Fibroblast of lung (primary cell): Measurements from ENCODE around the gene MAP3K3. TPM values are rescaled to one million over a fixed set of nuclear protein-coding genes. Genes with fewer than 3 reads are reported as not detected.

Experiments used
- DNase-seq, 2 donors: peaks; one replicate each; pipeline versions ENCODE4 v3.0.0 to v3.0.0-alpha.2; 2010; ENCODE audit warnings: low read depth in 2 of 2
- H2AFZ ChIP-seq: 2 replicates; pipeline ENCODE4 v1.5.1; 2012; ENCODE audit warnings: low read length, control low read depth, inconsistent platforms
- H3K27ac ChIP-seq: 2 replicates; pipeline ENCODE4 v1.5.1; 2011; ENCODE audit warnings: low read length, control low read depth; ENCODE audit not compliant: insufficient read depth
- H3K27me3 ChIP-seq: 2 replicates; pipeline ENCODE4 v1.5.1; 2011; ENCODE audit warnings: mild to moderate bottlenecking, low read length; ENCODE audit not compliant: control insufficient read depth, insufficient read depth
- H3K36me3 ChIP-seq: 2 replicates; pipeline ENCODE4 v1.5.1; 2011; ENCODE audit warnings: low read length; ENCODE audit not compliant: control insufficient read depth, insufficient read depth
- H3K4me1 ChIP-seq: 2 replicates; pipeline ENCODE4 v1.5.1; 2011; ENCODE audit warnings: low read length; ENCODE audit not compliant: control insufficient read depth, insufficient read depth; ENCODE audit errors: extremely low read depth
- H3K4me2 ChIP-seq: 2 replicates; pipeline ENCODE4 v1.5.1; 2011; ENCODE audit warnings: low read length, control low read depth; ENCODE audit not compliant: insufficient read depth; ENCODE audit errors: extremely low read depth
- H3K4me3 ChIP-seq, 4 experiments: fragments of 200-600 bp in 1 of 4; sonication (generic) in 1 of 4; replicated peaks in 1 of 4; 2 replicates each; pipeline ENCODE4 v1.5.1; 2011 to 2016; ENCODE audit warnings: low read length in 4 of 4, low read depth in 3 of 4, mild to moderate bottlenecking in 3 of 4, control low read depth in 2 of 4, inconsistent platforms in 1 of 4, mixed read lengths in 1 of 4; ENCODE audit not compliant: insufficient read depth in 1 of 4; ENCODE audit errors: control extremely low read depth in 1 of 4
- H3K79me2 ChIP-seq: 2 replicates; pipeline ENCODE4 v1.5.1; 2012; ENCODE audit warnings: mild to moderate bottlenecking, low read length, inconsistent platforms; ENCODE audit not compliant: control insufficient read depth, insufficient read depth
- H3K9ac ChIP-seq: 2 replicates; pipeline ENCODE4 v1.5.1; 2011; ENCODE audit warnings: mild to moderate bottlenecking, low read length, control low read depth; ENCODE audit not compliant: insufficient read depth
- H3K9me3 ChIP-seq: 2 replicates; pipeline ENCODE4 v1.5.1; 2012; ENCODE audit warnings: low read depth, low read length; ENCODE audit not compliant: control insufficient read depth, insufficient read depth
- H4K20me1 ChIP-seq: 2 replicates; pipeline ENCODE4 v1.5.1; 2011; ENCODE audit warnings: low read length; ENCODE audit not compliant: control insufficient read depth, insufficient read depth; ENCODE audit errors: extremely low read depth
- CTCF ChIP-seq, 2 donors: IDR thresholded peaks in 1 of 2; conservative IDR thresholded peaks in 1 of 2; 1 replicate in 1 of 2; 2 replicates in 1 of 2; pipeline ENCODE4 v1.5.1; 2011 to 2012; ENCODE audit warnings: low read length in 2 of 2, control low read depth in 1 of 2, inconsistent platforms in 1 of 2, low read depth in 1 of 2, mild to moderate bottlenecking in 1 of 2
- EZH2 ChIP-seq: IDR thresholded peaks from 2 replicates; pipeline ENCODE4 v1.5.1; 2012; ENCODE audit warnings: low read length, control low read depth, mild to moderate bottlenecking; ENCODE audit errors: missing control alignments
- polyA plus RNA-seq, 2 donors: library from polyadenylated mRNA; depleted of rRNA in 1 of 2; stranded (reverse) in 1 of 2; unstranded in 1 of 2; fragments of >200 nt; gene quantifications; 2 replicates each; pipeline ENCODE4 v1.2.1, GENCODE V29; 2011 to 2012; ENCODE audit warnings: missing spikeins in 1 of 2
- total RNA-seq: library from RNA; depleted of rRNA; stranded (reverse); fragments of >200 nt; gene quantifications from 2 replicates; pipeline ENCODE4 v1.2.1, GENCODE V29; 2014

MAP3K3 gene
- total and polyA plus RNA-seq, 2 donors (not counting 1 experiment from before 2014, with no cell fraction given): 13.8 to 32.0 TPM

GRCh38 chr17:63588797-63589196 is 33.4 kb upstream of the MAP3K3 start:
- Histone ChIP-seq H3K79me2 (no peaks in the 10 kb centered on the region), H4K20me1 (no peaks in the 10 kb centered on the region)
- TF ChIP-seq CTCF (conservative IDR thresholded peaks at IDR 0.05 in 1 of 2, IDR thresholded peaks at IDR 0.05 in 1 of 2; ENCODE audit: low read depth in 1 of 2, low read length in 2 of 2) (no peak), EZH2 (no peak)

DNA sequence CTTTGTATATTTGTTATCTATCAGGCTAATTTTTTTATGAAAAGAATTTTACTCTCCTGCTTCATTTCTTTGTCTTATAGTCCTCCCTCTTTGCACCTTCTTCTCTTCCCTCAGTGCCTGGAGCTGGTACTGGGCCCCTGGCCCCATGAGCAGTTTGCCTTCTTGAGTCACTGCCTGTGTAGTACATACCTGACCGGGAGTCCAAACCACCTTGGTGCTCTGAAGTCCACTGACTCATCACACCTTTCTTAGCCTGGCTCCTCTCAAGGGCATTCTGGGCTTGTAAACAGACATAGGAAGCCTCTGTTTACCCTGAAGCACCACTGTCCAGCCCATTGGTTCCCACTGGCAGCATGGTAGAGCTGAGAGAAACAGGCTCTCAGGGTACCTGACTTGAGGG is 32.6 kb upstream of the MAP3K3 start:
- Histone ChIP-seq H3K27ac (no peak overlapping the region), H3K4me3 (no peak overlapping the region), H3K4me2 (no peak overlapping the region), H3K79me2 (no peaks in the 10 kb centered on the region), H4K20me1 (no peaks in the 10 kb centered on the region), H3K4me1 (no peaks in the 10 kb centered on the region), H3K9ac (no peak overlapping the region), H2AFZ (no peak overlapping the region), H3K27me3 (no peaks in the 10 kb centered on the region), H3K9me3 (no peaks in the 10 kb centered on the region), H3K36me3 (peaks cover 22% of the 10 kb centered on the region)
- no peak for DNase-seq
- TF ChIP-seq EZH2 (no peak), CTCF (conservative IDR thresholded peaks at IDR 0.05 in 1 of 2, IDR thresholded peaks at IDR 0.05 in 1 of 2; ENCODE audit: low read depth in 1 of 2, low read length in 2 of 2) (no peak)

More at GRCh38 chr17:63588797-63589196, 33.4 kb upstream of the MAP3K3 start:
- H3K27ac ChIP-seq: no peak overlapping the region
- no peaks in the 10 kb centered on the region for H3K9me3 ChIP-seq
- H2AFZ ChIP-seq: no peak overlapping the region
- no peaks in the 10 kb centered on the region for H3K27me3 ChIP-seq
- H3K9ac ChIP-seq: no peak overlapping the region
- no peak overlapping the region for H3K4me3 ChIP-seq
- H3K4me2 ChIP-seq: no peak overlapping the region
- no peaks in the 10 kb centered on the region for H3K4me1 ChIP-seq
- no peak for DNase-seq
- H3K36me3 ChIP-seq: peaks cover 22% of the 10 kb centered on the region

DNA sequence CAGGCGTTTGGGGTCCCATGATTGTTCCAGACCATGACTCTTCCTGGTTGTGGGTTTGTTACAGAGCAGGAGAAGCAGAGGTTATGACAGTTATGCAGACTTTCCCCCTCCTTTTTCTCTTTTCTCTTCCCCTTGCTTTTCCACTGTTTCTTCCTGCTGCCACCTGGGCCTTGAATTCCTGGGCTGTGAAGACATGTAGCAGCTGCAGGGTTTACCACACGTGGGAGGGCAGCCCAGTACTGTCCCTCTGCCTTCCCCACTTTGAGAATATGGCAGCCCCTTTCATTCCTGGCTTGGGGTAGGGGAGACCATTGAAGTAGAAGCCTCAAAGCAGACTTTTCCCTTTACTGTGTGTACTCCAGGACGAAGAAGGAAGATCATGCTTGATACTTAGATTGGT is 29.4 kb upstream of the MAP3K3 start:
- H3K9me3 ChIP-seq: no peaks in the 10 kb centered on the region
- H3K79me2 ChIP-seq: no peaks in the 10 kb centered on the region
- H2AFZ ChIP-seq: no peak overlapping the region
- H3K27me3 ChIP-seq: no peaks in the 10 kb centered on the region
- no peaks in the 10 kb centered on the region for H3K4me1 ChIP-seq
- H3K9ac ChIP-seq: no peak overlapping the region
- H3K36me3 ChIP-seq: peaks cover 18% of the 10 kb centered on the region
- no peak overlapping the region for H3K4me2 ChIP-seq
- no peak for TF ChIP-seq CTCF (conservative IDR thresholded peaks at IDR 0.05 in 1 of 2, IDR thresholded peaks at IDR 0.05 in 1 of 2; ENCODE audit: low read depth in 1 of 2, low read length in 2 of 2)
- no peak for TF ChIP-seq EZH2
- no peak overlapping the region for H3K27ac ChIP-seq
- DNase-seq: no peak
- H4K20me1 ChIP-seq: no peaks in the 10 kb centered on the region
- no peak overlapping the region for H3K4me3 ChIP-seq
